Lower leg skin (tissue), 4 donors: Measurements from ENCODE around the gene ARHGAP10. TPM values are rescaled to one million over a fixed set of nuclear protein-coding genes. Genes with fewer than 3 reads are reported as not detected.

Experiments used
- DNase-seq, 2 donors: peaks; one replicate each; pipeline ENCODE4 v3.0.0-alpha.2; 2019; ENCODE audit warnings: low spot score in 2 of 2
- H3K4me3 ChIP-seq: fragments of 200-600 bp; sonication (generic); 2 replicates; pipeline ENCODE4 v1.5.1; 2017; ENCODE audit warnings: mild to moderate bottlenecking, low read depth; ENCODE audit not compliant: poor library complexity, severe bottlenecking
- CTCF ChIP-seq, 3 donors: fragments of 450-650 bp; IDR thresholded peaks; one replicate each; pipeline ENCODE4 v1.5.1; 2016; ENCODE audit warnings: antibody characterized with exemption in 3 of 3, mild to moderate bottlenecking in 3 of 3, moderate library complexity in 2 of 3
- POLR2A ChIP-seq, 2 donors: fragments of 450-650 bp; IDR thresholded peaks; one replicate each; pipeline ENCODE4 v1.6.1; 2016 to 2017; ENCODE audit warnings: antibody characterized with exemption in 2 of 2, mild to moderate bottlenecking in 1 of 2, moderate library complexity in 1 of 2
- WGBS, 2 donors: methylation state at CpG; one replicate each; pipeline ENCODE4 v1.1.5; 2018; 5-methylcytosine and 5-hydroxymethylcytosine counted together
- intact Hi-C: fragments of 100-400 bp; cut with DNase I; formaldehyde crosslinking; loops from one replicate; pipeline ENCODE4 v1.15.0; 2023; ENCODE audit warnings: low total_unique reads
- total RNA-seq, 4 donors: library from RNA; depleted of rRNA; stranded (reverse); fragments of >200 nt; gene quantifications; one replicate each; pipeline ENCODE4 v1.1.0, GENCODE V29; 2016

The ARHGAP10 gene
- total RNA-seq, 4 donors from 2014 or later, result 30.6 to 45.8 (median 37.9) TPM

- WGBS, 2 donors, result 49 to 53% methylated on average over 2 of the region's 2 CpGs
- intact Hi-C loops, result no loop called here
These were observed 219.0 kb downstream of the ARHGAP10 start for GRCh38 chr4:147950841-147951240.

GRCh38 chr4:147954850-147955249, 223.0 kb downstream of the ARHGAP10 start:
- DNase-seq, result no peak
- TF ChIP-seq POLR2A (IDR thresholded peaks at IDR 0.05) (no peak), CTCF (IDR thresholded peaks at IDR 0.05) (no peak)
- intact Hi-C loops, result no loop called here
- H3K4me3 ChIP-seq, result no peak overlapping the region
- 89 to 95% methylated on average over 2 of the region's 2 CpGs for WGBS, 2 donors

More at GRCh38 chr4:147950841-147951240, 219.0 kb downstream of the ARHGAP10 start:
- TF ChIP-seq CTCF (IDR thresholded peaks at IDR 0.05), result no peak
- TF ChIP-seq POLR2A (IDR thresholded peaks at IDR 0.05), result no peak
- H3K4me3 ChIP-seq, result no peak overlapping the region
- no peak for DNase-seq

- WGBS, 2 donors, result 14 to 21% methylated on average over 4 of the region's 4 CpGs
- intact Hi-C loops, result no loop called here
These were observed 224.1 kb downstream of the ARHGAP10 start for GRCh38 chr4:147955827-147956558.

GRCh38 chr4:147957446-147957845, 225.6 kb downstream of the ARHGAP10 start:
- WGBS, 2 donors, result 73 to 77% methylated on average over 3 of the region's 3 CpGs
- TF ChIP-seq CTCF (IDR thresholded peaks at IDR 0.05) (no peak), POLR2A (IDR thresholded peaks at IDR 0.05) (no peak)

More at GRCh38 chr4:147955827-147956558, 224.1 kb downstream of the ARHGAP10 start:
- H3K4me3 ChIP-seq, result no peak overlapping the region
- no peak for DNase-seq
- TF ChIP-seq POLR2A (IDR thresholded peaks at IDR 0.05), result no peak
- TF ChIP-seq CTCF (IDR thresholded peaks at IDR 0.05), result no peak

DNA sequence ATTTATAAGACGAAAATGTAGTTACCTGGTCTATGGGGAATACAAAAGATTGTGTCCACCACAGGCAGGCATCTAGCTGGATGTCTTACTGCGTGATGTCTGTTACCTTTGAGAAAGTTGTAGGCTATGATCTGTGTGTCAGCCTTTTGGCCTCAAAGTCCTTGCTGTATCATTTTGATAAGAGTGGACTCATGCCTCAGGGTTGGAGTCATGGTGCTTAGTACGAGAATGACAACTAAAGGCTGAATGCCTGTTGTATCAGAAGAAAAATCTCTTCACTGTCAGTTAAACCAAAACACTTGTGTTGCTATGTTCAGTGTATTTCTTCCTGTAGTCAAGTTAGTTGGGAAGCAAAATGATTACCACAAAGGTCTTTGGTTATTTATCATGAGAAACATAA, 226.2 kb downstream of the ARHGAP10 start:
- H3K4me3 ChIP-seq, result no peak overlapping the region
- intact Hi-C loops, result no loop called here
- no peak for TF ChIP-seq CTCF (IDR thresholded peaks at IDR 0.05)
- no peak for TF ChIP-seq POLR2A (IDR thresholded peaks at IDR 0.05)
- DNase-seq, result no peak
- WGBS, 2 donors, result 74% methylated on average over 3 of the region's 3 CpGs

More at GRCh38 chr4:147957446-147957845, 225.6 kb downstream of the ARHGAP10 start:
- intact Hi-C loops, result no loop called here
- no peak for DNase-seq
- H3K4me3 ChIP-seq, result no peak overlapping the region
